ENCODE measurements around the gene EXOC3L4.
"Not testable (repeated sequence)": the region's sequence is repeated elsewhere in the genome, so short reads cannot be mapped to it uniquely, and the experiment has no call there.

The EXOC3L4 gene

GRCh38 chr14:103113303-103113702, 18.8 kb downstream of the EXOC3L4 start:
- Mint-ChIP-seq H3K27ac (no peak overlapping the region), H3K27me3 (peaks cover 12% of the 10 kb centered on the region), H3K9me3 (no peaks in the 10 kb centered on the region), H3K36me3 (no peaks in the 10 kb centered on the region), H3K4me1 (peaks cover 9% of the 10 kb centered on the region), H3K4me3 (no peak overlapping the region)
- CTCF ChIA-PET, result no interaction called here
- no peak for DNase-seq

GRCh38 chr14:103113774-103114173, 19.2 kb downstream of the EXOC3L4 start:
- H3K4me1 Mint-ChIP-seq, result peaks cover 9% of the 10 kb centered on the region
- H3K4me3 Mint-ChIP-seq, result no peak overlapping the region
- CTCF ChIA-PET, result no interaction called here
- no peaks in the 10 kb centered on the region for H3K9me3 Mint-ChIP-seq
- H3K27me3 Mint-ChIP-seq, result peaks cover 16% of the 10 kb centered on the region
- H3K27ac Mint-ChIP-seq, result no peak overlapping the region
- H3K36me3 Mint-ChIP-seq, result no peaks in the 10 kb centered on the region
- no peak for DNase-seq

- CTCF ChIA-PET, result interaction anchor here (2.2 kb wide), 1 partner anchor 11 kb away, joined by 5 read pairs; no protein-coding TSS in a partner anchor
- H3K27ac Mint-ChIP-seq, result not testable (repeated sequence)
These were observed 20.7 kb downstream of the EXOC3L4 start for GRCh38 chr14:103115086-103115679.

GRCh38 chr14:103115845-103116572, 21.5 kb downstream of the EXOC3L4 start:
- Mint-ChIP-seq H3K4me3 (no peak overlapping the region), H3K4me1 (peaks cover 9% of the 10 kb centered on the region), H3K36me3 (no peaks in the 10 kb centered on the region), H3K27ac (no peak overlapping the region), H3K9me3 (no peaks in the 10 kb centered on the region), H3K27me3 (peaks cover 29% of the 10 kb centered on the region)
- CTCF ChIA-PET, result interaction anchor here (2.2 kb wide), 1 partner anchor 11 kb away, joined by 5 read pairs; no protein-coding TSS in a partner anchor
- no peak for DNase-seq

More at GRCh38 chr14:103115086-103115679, 20.7 kb downstream of the EXOC3L4 start:
- H3K36me3 Mint-ChIP-seq, H3K4me1 Mint-ChIP-seq, H3K9me3 Mint-ChIP-seq, H3K4me3 Mint-ChIP-seq: not testable (repeated sequence)
- peak; percentile 32 for DNase-seq
- H3K27me3 Mint-ChIP-seq, result peaks cover 27% of the 10 kb centered on the region

- Mint-ChIP-seq H3K4me1 (peaks cover 9% of the 10 kb centered on the region), H3K9me3 (no peaks in the 10 kb centered on the region), H3K4me3 (no peak overlapping the region), H3K27me3 (peaks cover 33% of the 10 kb centered on the region), H3K36me3 (no peaks in the 10 kb centered on the region), H3K27ac (no peak overlapping the region)
- CTCF ChIA-PET, result interaction anchor here (1.1 to 2.2 kb wide), 2 partner anchors 12 to 24 kb away, joined by 3 to 5 read pairs; no protein-coding TSS in a partner anchor
- no peak for DNase-seq
These were observed 22.1 kb downstream of the EXOC3L4 start for GRCh38 chr14:103116636-103117035.

GRCh38 chr14:103117499-103117898, 23.0 kb downstream of the EXOC3L4 start:
- H3K36me3 Mint-ChIP-seq, H3K4me1 Mint-ChIP-seq, H3K9me3 Mint-ChIP-seq, DNase-seq, H3K4me3 Mint-ChIP-seq, H3K27ac Mint-ChIP-seq: not testable (repeated sequence)
- peaks cover 42% of the 10 kb centered on the region for H3K27me3 Mint-ChIP-seq
- CTCF ChIA-PET, result interaction anchor here (0.6 to 1.5 kb wide), 3 partner anchors 12 to 242 kb away, joined by 3 to 5 read pairs (median 3); no protein-coding TSS in a partner anchor

- no peak overlapping the region for H3K27ac Mint-ChIP-seq
- no peaks in the 10 kb centered on the region for H3K36me3 Mint-ChIP-seq
- no peaks in the 10 kb centered on the region for H3K9me3 Mint-ChIP-seq
- H3K4me3 Mint-ChIP-seq, result no peak overlapping the region
- H3K27me3 Mint-ChIP-seq, result peaks cover 49% of the 10 kb centered on the region
- DNase-seq, result no peak
- peaks cover 9% of the 10 kb centered on the region for H3K4me1 Mint-ChIP-seq
- CTCF ChIA-PET, result interaction anchor here (0.6 to 1.5 kb wide), 3 partner anchors 13 to 243 kb away, joined by 3 to 5 read pairs (median 3); no protein-coding TSS in a partner anchor
These were observed 23.6 kb downstream of the EXOC3L4 start for GRCh38 chr14:103118018-103118662.

GRCh38 chr14:103118663-103119404, 24.3 kb downstream of the EXOC3L4 start:
- DNase-seq, result no peak
- Mint-ChIP-seq H3K4me3 (no peak overlapping the region), H3K9me3 (no peaks in the 10 kb centered on the region), H3K27me3 (peaks cover 55% of the 10 kb centered on the region), H3K4me1 (peaks cover 9% of the 10 kb centered on the region), H3K27ac (no peak overlapping the region), H3K36me3 (no peaks in the 10 kb centered on the region)
- CTCF ChIA-PET, result interaction anchor here (0.6 to 1.6 kb wide), 4 partner anchors 13 to 172 kb away, joined by 3 to 5 read pairs (median 3); no protein-coding TSS in a partner anchor

- H3K27me3 Mint-ChIP-seq, result peaks cover 62% of the 10 kb centered on the region
- H3K4me1 Mint-ChIP-seq, DNase-seq, H3K4me3 Mint-ChIP-seq, H3K27ac Mint-ChIP-seq, H3K9me3 Mint-ChIP-seq, H3K36me3 Mint-ChIP-seq: not testable (repeated sequence)
- CTCF ChIA-PET, result interaction anchor here (0.6 to 1.6 kb wide), 2 partner anchors 15 to 130 kb away, joined by 3 read pairs; no protein-coding TSS in a partner anchor
These were observed 25.0 kb downstream of the EXOC3L4 start for GRCh38 chr14:103119527-103119926.

GRCh38 chr14:103121121-103121845, 26.8 kb downstream of the EXOC3L4 start:
- Mint-ChIP-seq H3K27ac (no peak overlapping the region), H3K4me3 (no peak overlapping the region), H3K36me3 (no peaks in the 10 kb centered on the region), H3K27me3 (peaks cover 80% of the 10 kb centered on the region), H3K4me1 (peaks cover 2% of the 10 kb centered on the region), H3K9me3 (no peaks in the 10 kb centered on the region)
- DNase-seq, result no peak
- CTCF ChIA-PET, result no interaction called here

GRCh38 chr14:103121846-103122584, 27.5 kb downstream of the EXOC3L4 start:
- CTCF ChIA-PET, result no interaction called here
- no peak overlapping the region for H3K4me3 Mint-ChIP-seq
- no peak overlapping the region for H3K27ac Mint-ChIP-seq
- no peaks in the 10 kb centered on the region for H3K36me3 Mint-ChIP-seq
- peaks cover 2% of the 10 kb centered on the region for H3K4me1 Mint-ChIP-seq
- peaks cover 82% of the 10 kb centered on the region for H3K27me3 Mint-ChIP-seq
- H3K9me3 Mint-ChIP-seq, result no peaks in the 10 kb centered on the region
- no peak for DNase-seq

GRCh38 chr14:103122585-103122946, 28.0 kb downstream of the EXOC3L4 start:
- no peaks in the 10 kb centered on the region for H3K36me3 Mint-ChIP-seq
- peaks cover 2% of the 10 kb centered on the region for H3K4me1 Mint-ChIP-seq
- no peak overlapping the region for H3K27ac Mint-ChIP-seq
- peaks cover 82% of the 10 kb centered on the region for H3K27me3 Mint-ChIP-seq
- H3K4me3 Mint-ChIP-seq, result no peak overlapping the region
- no peaks in the 10 kb centered on the region for H3K9me3 Mint-ChIP-seq
- no peak for DNase-seq
- CTCF ChIA-PET, result no interaction called here

All from activated naive CD4-positive, alpha-beta T cell treated with anti-CD3 and anti-CD28 coated beads, Interleukin-2, amount 10 ng/mL, durations not matched to agents 7 days and 5 days (primary cell).